HL-60 (cell line): ENCODE data around the gene COL18A1.

Source experiments
- CTCF ChIP-seq: IDR thresholded peaks from one replicate; pipeline ENCODE4 v1.5.1; 2011; ENCODE audit warnings: low read length, control low read depth, inconsistent platforms; ENCODE audit not compliant: insufficient read depth
- POLR2AphosphoS5 ChIP-seq: IDR thresholded peaks from 2 replicates; pipeline ENCODE4 v1.6.1; 2012; ENCODE audit warnings: low read depth

DNA sequence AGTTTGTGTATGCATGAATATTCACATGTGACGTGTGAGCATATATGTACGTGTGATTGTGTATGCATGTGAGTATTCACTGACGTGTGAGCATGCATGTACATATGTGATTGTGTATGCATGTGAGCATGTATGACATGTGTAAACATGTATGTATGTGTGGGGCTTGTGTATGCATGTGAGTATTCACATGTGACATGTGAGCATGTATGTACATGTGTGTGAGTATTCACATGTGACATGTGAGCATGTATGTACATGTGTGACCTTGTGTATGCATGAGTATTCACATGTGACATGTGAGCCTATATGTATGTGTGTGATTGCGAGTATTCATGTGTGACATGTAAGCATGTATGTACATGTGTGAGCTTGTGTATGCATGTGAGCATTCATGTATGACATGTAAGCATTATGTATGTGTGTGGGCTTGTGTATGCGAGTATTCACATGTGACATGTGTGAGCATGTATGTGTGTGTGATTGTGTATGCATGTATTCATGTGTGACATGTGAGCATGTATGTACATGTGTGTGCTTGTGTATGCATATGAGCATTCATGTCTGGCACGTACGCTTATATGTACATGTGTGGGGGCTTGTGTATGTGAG, 47.8 kb downstream of the COL18A1 start:
- TF ChIP-seq CTCF (no peak), POLR2AphosphoS5 (no peak)
